ENCODE data around the gene ASNS.
"Not testable (repeated sequence)": the region's sequence is repeated elsewhere in the genome, so short reads cannot be mapped to it uniquely, and the experiment has no call there.

DNA sequence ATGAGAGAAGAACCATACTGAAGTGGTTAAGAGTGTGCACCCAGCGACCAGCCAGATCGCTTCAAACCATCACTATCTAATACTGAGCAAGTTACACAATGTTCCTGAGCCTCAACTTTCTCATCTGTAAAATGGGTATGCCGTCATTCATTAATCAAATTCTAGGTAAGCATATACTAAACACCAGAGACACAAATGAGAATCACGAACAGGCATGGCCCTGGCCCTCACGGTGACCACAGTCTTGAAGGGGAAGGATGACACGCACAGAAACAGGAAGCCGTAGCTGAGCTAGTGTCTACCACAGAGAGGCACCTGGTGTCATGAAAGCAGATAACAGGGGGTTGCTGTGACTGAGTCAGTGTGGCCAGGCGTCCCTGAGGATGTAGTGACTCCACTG is 43.1 kb upstream of the ASNS start:
- TF ChIP-seq, protein P1, sequence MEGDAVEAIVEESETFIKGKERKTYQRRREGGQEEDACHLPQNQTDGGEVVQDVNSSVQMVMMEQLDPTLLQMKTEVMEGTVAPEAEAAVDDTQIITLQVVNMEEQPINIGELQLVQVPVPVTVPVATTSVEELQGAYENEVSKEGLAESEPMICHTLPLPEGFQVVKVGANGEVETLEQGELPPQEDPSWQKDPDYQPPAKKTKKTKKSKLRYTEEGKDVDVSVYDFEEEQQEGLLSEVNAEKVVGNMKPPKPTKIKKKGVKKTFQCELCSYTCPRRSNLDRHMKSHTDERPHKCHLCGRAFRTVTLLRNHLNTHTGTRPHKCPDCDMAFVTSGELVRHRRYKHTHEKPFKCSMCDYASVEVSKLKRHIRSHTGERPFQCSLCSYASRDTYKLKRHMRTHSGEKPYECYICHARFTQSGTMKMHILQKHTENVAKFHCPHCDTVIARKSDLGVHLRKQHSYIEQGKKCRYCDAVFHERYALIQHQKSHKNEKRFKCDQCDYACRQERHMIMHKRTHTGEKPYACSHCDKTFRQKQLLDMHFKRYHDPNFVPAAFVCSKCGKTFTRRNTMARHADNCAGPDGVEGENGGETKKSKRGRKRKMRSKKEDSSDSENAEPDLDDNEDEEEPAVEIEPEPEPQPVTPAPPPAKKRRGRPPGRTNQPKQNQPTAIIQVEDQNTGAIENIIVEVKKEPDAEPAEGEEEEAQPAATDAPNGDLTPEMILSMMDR (IDR thresholded peaks at IDR 0.05; ENCODE audit: low read depth, low read length) = not testable (repeated sequence)
- TF ChIP-seq, protein P2, sequence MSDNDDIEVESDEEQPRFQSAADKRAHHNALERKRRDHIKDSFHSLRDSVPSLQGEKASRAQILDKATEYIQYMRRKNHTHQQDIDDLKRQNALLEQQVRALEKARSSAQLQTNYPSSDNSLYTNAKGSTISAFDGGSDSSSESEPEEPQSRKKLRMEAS (IDR thresholded peaks at IDR 0.05; ENCODE audit: low read depth, low read length) = not testable (repeated sequence)
- TF ChIP-seq MYC (IDR thresholded peaks at IDR 0.05; ENCODE audit: low read depth, low read length) = not testable (repeated sequence)

Measured in NB4 (cell line).